ENCODE data around the gene UBFD1. TPM values are rescaled to one million over a fixed set of nuclear protein-coding genes. Genes with fewer than 3 reads are reported as not detected.

Gene UBFD1
- total RNA-seq, 6 experiments from 2014 or later = 94.1 to 130 (median 99.2) TPM

DNA sequence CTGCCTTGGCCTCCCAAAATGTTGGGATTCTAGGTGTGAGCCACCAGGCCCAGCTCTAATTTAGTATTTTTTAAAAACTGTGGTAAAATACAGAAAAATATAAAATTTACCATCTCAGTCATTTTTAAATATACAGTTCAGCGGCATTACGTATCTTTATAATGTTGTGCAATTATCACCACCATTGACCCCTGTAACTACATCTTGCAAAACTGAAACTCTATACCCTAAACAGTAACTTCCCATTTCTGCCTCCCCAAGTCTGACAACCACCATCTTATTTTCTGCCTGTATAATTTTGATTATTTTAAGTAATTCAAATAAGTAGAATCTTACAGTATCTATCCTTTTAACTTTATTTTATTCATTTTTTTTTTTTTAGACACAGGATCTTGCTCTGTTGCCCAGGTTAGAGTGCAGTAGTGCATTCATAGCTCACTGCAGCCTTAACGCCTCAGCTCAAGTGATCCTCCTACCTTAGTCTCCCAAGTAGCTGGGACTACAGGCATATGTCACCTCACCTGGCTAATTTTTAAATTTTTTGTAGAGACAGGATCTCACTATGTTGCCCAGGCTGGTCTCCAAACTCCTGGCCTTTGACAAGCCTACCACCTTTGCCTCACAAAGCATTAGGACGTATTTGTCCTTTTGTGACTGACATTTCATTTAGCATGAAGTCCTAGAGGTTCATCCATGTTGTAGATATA is 36.3 kb upstream of the UBFD1 start:
- peaks cover 1% of the 10 kb centered on the region for H3K27me3 Mint-ChIP-seq (ENCODE audit: insufficient read depth)
- H3K4me1 Mint-ChIP-seq (ENCODE audit: low read depth) = no peaks in the 10 kb centered on the region
- H3K4me3 Mint-ChIP-seq = no peak overlapping the region
- TF ChIP-seq, protein P1, sequence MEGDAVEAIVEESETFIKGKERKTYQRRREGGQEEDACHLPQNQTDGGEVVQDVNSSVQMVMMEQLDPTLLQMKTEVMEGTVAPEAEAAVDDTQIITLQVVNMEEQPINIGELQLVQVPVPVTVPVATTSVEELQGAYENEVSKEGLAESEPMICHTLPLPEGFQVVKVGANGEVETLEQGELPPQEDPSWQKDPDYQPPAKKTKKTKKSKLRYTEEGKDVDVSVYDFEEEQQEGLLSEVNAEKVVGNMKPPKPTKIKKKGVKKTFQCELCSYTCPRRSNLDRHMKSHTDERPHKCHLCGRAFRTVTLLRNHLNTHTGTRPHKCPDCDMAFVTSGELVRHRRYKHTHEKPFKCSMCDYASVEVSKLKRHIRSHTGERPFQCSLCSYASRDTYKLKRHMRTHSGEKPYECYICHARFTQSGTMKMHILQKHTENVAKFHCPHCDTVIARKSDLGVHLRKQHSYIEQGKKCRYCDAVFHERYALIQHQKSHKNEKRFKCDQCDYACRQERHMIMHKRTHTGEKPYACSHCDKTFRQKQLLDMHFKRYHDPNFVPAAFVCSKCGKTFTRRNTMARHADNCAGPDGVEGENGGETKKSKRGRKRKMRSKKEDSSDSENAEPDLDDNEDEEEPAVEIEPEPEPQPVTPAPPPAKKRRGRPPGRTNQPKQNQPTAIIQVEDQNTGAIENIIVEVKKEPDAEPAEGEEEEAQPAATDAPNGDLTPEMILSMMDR (IDR thresholded peaks at IDR 0.05) = no peak
- DNase-seq = no peak
- no peaks in the 10 kb centered on the region for H3K9me3 Mint-ChIP-seq
- H3K27ac Mint-ChIP-seq = no peak overlapping the region
- H3K36me3 Mint-ChIP-seq (ENCODE audit: low read depth) = peaks cover 36% of the 10 kb centered on the region

DNA sequence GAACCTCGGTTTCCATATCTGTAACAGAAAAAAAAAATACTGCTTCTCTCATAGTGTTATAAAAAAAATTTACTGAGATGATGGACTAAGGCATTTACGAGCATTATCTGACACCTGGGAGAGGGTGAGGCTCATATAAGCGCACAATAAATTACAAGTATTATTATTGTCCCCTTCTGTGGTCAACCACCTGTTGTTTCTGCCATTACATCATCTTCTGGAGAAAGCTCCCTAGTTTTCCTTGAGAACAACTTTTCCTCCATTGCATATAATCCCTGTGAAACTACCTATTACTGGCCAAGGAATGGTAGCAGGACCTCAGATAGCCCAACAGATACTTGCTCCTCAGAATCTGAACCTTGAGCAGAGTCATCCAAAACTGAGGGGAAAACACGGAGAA is 35.6 kb upstream of the UBFD1 start:
- Mint-ChIP-seq H3K36me3 (ENCODE audit: low read depth) (peaks cover 36% of the 10 kb centered on the region), H3K9me3 (no peaks in the 10 kb centered on the region), H3K27ac (no peak overlapping the region), H3K4me3 (no peak overlapping the region), H3K27me3 (ENCODE audit: insufficient read depth) (peaks cover 1% of the 10 kb centered on the region), H3K4me1 (ENCODE audit: low read depth) (no peaks in the 10 kb centered on the region)
- TF ChIP-seq, protein P1 (IDR thresholded peaks at IDR 0.05) = no peak
- DNase-seq = no peak

DNA sequence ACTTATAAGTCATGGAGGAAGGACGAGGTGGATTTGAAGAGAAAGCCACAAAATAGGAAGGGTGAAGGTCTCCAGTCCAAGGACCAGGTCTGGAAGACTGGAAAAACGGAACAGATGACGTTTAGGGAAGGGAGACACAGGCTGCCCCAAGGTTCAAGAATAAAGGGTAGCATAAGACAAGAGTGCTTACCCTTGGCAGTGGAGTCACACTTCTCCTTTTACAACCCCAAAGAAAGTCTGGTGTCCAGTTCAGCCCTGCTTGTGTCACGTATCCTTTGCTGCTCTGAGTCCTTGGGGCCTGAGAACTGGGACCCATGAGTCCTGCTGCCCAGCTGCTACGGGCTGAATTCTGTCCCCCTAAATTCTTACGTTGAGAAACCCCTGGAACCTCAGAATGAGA is 34.2 kb upstream of the UBFD1 start:
- Mint-ChIP-seq H3K4me1 (ENCODE audit: low read depth) (no peaks in the 10 kb centered on the region), H3K9me3 (no peaks in the 10 kb centered on the region), H3K4me3 (no peak overlapping the region), H3K27ac (no peak overlapping the region), H3K27me3 (ENCODE audit: insufficient read depth) (peaks cover 1% of the 10 kb centered on the region), H3K36me3 (ENCODE audit: low read depth) (peaks cover 41% of the 10 kb centered on the region)
- TF ChIP-seq, protein P1 (IDR thresholded peaks at IDR 0.05) = no peak
- no peak for DNase-seq

DNA sequence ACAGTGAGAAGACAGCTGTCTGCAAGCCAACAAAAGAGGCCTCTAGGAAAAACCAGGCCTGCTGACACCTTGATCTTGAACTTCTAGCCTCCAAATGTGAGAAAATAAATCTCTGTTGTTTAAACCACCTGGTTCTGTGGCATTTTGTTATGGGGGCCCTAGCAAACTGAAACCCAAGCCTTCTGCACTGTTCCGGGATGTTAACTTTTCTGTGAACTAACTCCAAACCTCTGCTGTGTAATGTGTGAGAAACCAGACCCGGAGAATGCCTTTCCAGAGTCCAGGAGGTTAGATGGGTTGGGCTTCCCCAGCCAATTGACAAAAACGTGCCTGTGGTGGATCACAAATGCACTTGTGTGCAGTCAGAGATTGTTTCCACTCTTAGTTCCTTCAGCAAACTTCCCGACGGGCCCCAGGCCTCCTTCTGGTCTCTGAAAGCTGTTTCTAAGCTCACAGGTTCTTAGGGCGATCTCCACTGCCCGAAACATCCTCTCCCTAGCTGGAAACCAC is 33.6 kb upstream of the UBFD1 start:
- H3K9me3 Mint-ChIP-seq = no peaks in the 10 kb centered on the region
- H3K27me3 Mint-ChIP-seq (ENCODE audit: insufficient read depth) = peaks cover 1% of the 10 kb centered on the region
- H3K27ac Mint-ChIP-seq = no peak overlapping the region
- no peak overlapping the region for H3K4me3 Mint-ChIP-seq
- peaks cover 42% of the 10 kb centered on the region for H3K36me3 Mint-ChIP-seq (ENCODE audit: low read depth)
- TF ChIP-seq, protein P1 (IDR thresholded peaks at IDR 0.05) = no peak
- no peaks in the 10 kb centered on the region for H3K4me1 Mint-ChIP-seq (ENCODE audit: low read depth)
- no peak for DNase-seq

DNA sequence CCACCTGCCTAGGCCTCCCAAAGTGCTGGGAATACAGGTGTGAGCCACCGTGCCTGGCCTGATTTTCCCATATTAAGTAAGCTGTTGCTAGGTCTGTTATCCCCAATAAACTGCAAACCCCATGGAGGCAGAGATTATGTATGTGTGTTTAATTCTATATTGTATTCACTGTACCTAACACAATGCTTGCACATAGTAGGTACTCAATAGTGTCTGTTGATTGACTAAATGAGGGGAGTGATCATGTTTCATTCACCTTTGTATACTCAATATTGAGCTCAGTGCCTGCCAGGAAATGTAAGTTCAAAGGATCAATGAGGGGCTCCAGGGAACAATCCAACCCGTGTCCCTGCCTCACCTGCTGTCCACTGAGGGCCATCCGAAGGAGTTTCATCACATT is 32.6 kb upstream of the UBFD1 start:
- Mint-ChIP-seq H3K4me1 (ENCODE audit: low read depth) (no peaks in the 10 kb centered on the region), H3K27me3 (ENCODE audit: insufficient read depth) (peaks cover 1% of the 10 kb centered on the region; the same call in 1 of the 2 replicates), H3K36me3 (ENCODE audit: low read depth) (peaks cover 33% of the 10 kb centered on the region), H3K4me3 (no peak overlapping the region), H3K27ac (no peak overlapping the region), H3K9me3 (no peaks in the 10 kb centered on the region)
- no peak for DNase-seq
- TF ChIP-seq, protein P1 (IDR thresholded peaks at IDR 0.05) = no peak

Data from HFFc6 (cell line).